Skeletal muscle cell (primary cell): ENCODE measurements around the gene CDC20B.
"Not testable (repeated sequence)": the region's sequence is repeated elsewhere in the genome, so short reads cannot be mapped to it uniquely, and the experiment has no call there.

Experiments used
- DNase-seq: peaks from one replicate; pipeline ENCODE4 v3.0.0-alpha.2; 2010; ENCODE audit warnings: low read depth
- H3K4me3 ChIP-seq: 2 replicates; pipeline ENCODE4 v1.5.1; 2011; ENCODE audit warnings: low read depth, mild to moderate bottlenecking, control low read depth, low read length, moderate library complexity

Gene CDC20B

GRCh38 chr5:55105976-55106375 is 67.0 kb downstream of the CDC20B start:
- DNase-seq, H3K4me3 ChIP-seq: not testable (repeated sequence)

GRCh38 chr5:55104946-55105701 is 67.9 kb downstream of the CDC20B start:
- no peak overlapping the region for H3K4me3 ChIP-seq
- DNase-seq = no peak

GRCh38 chr5:55104036-55104772 is 68.8 kb downstream of the CDC20B start:
- no peak for DNase-seq

GRCh38 chr5:55102348-55102747 is 70.6 kb downstream of the CDC20B start, which contains the start of gene GZMA:
Gene GZMA, plus strand, starts transcription at chr5:55102646. Its CDS starts 37 bp downstream, at chr5:55102683.
- H3K4me3 ChIP-seq = no peak within 1 kb of the TSS
- no peak for DNase-seq

More at GRCh38 chr5:55104036-55104772, 68.8 kb downstream of the CDC20B start:
- H3K4me3 ChIP-seq = no peak overlapping the region

GRCh38 chr5:55101556-55102276 is 71.3 kb downstream of the CDC20B start:
- no peak for DNase-seq
- H3K4me3 ChIP-seq = no peak overlapping the region

- not testable (repeated sequence) for H3K4me3 ChIP-seq, DNase-seq
Measured at GRCh38 chr5:55101148-55101547, 71.8 kb downstream of the CDC20B start.

GRCh38 chr5:55096861-55097260 is 76.1 kb downstream of the CDC20B start:
- DNase-seq = no peak
- no peak overlapping the region for H3K4me3 ChIP-seq

- no peak for DNase-seq
- H3K4me3 ChIP-seq = no peak overlapping the region
Measured at GRCh38 chr5:55096182-55096581, 76.8 kb downstream of the CDC20B start.

GRCh38 chr5:55091011-55091410 is 82.0 kb downstream of the CDC20B start:
- DNase-seq, H3K4me3 ChIP-seq: not testable (repeated sequence)

- not testable (repeated sequence) for H3K4me3 ChIP-seq, DNase-seq
Measured at GRCh38 chr5:55089301-55089700, 83.7 kb downstream of the CDC20B start.

- H3K4me3 ChIP-seq = no peak overlapping the region
- no peak for DNase-seq
Measured at GRCh38 chr5:55081541-55081940, 91.4 kb downstream of the CDC20B start.

- H3K4me3 ChIP-seq = no peak overlapping the region
- no peak for DNase-seq
Measured at GRCh38 chr5:55073211-55073610, 99.8 kb downstream of the CDC20B start.

- no peak overlapping the region for H3K4me3 ChIP-seq
- no peak for DNase-seq
Measured at GRCh38 chr5:55072666-55073065, 100.3 kb downstream of the CDC20B start.

GRCh38 chr5:55071413-55071812 is 101.6 kb downstream of the CDC20B start:
- H3K4me3 ChIP-seq = no peak overlapping the region
- no peak for DNase-seq

- DNase-seq = no peak
- no peak overlapping the region for H3K4me3 ChIP-seq
Measured at GRCh38 chr5:55070968-55071367, 102.0 kb downstream of the CDC20B start.

GRCh38 chr5:55066277-55066676 is 106.7 kb downstream of the CDC20B start:
- no peak for DNase-seq

GRCh38 chr5:55064523-55064922 is 108.5 kb downstream of the CDC20B start:
- no peak for DNase-seq
- H3K4me3 ChIP-seq = no peak overlapping the region

More at GRCh38 chr5:55066277-55066676, 106.7 kb downstream of the CDC20B start:
- H3K4me3 ChIP-seq = no peak overlapping the region

- DNase-seq = no peak
Measured at GRCh38 chr5:55063899-55064298, 109.1 kb downstream of the CDC20B start.

GRCh38 chr5:55063220-55063863 is 109.6 kb downstream of the CDC20B start:
- H3K4me3 ChIP-seq = no peak overlapping the region
- DNase-seq = no peak

More at GRCh38 chr5:55063899-55064298, 109.1 kb downstream of the CDC20B start:
- no peak overlapping the region for H3K4me3 ChIP-seq
